Testis (tissue), 2 donors: ENCODE measurements around the gene ATP2B2.

Experiments
- POLR2A ChIP-seq: fragments of 450-650 bp; IDR thresholded peaks from one replicate; pipeline ENCODE4 v1.6.1; 2017; ENCODE audit warnings: antibody characterized with exemption, mild to moderate bottlenecking, moderate library complexity
- TF ChIP-seq, protein P1 (sequence below), 3 experiments: fragments of 450-650 bp in 2 of 3; fragments of 200-600 bp in 1 of 3; sonication (generic) in 1 of 3; IDR thresholded peaks; one replicate each; pipeline ENCODE4 v1.5.1; 2016 to 2019; ENCODE audit warnings: antibody characterized with exemption in 3 of 3, mild to moderate bottlenecking in 2 of 3, moderate library complexity in 1 of 3

DNA sequence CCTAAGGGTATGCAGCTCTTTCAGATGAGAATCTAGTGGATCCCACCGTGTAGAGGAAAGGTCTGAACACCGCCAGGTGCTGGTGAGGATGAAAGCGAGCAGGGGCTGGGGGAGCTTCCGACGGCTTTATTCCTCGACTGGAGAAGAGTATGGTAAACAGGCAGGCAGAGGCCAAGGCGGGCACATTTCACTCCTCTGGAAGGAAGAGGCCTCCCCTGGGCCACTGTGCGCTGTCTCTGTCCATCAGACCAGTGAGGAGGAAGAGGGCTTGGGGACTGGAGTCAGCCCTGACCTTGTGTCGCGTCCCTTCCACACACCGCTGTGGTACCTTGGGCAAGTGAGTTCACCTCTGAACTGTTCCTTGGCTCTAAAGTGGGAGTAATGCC lies 216.8 kb downstream of the ATP2B2 start:
- no peak for TF ChIP-seq POLR2A
- TF ChIP-seq, protein P1, sequence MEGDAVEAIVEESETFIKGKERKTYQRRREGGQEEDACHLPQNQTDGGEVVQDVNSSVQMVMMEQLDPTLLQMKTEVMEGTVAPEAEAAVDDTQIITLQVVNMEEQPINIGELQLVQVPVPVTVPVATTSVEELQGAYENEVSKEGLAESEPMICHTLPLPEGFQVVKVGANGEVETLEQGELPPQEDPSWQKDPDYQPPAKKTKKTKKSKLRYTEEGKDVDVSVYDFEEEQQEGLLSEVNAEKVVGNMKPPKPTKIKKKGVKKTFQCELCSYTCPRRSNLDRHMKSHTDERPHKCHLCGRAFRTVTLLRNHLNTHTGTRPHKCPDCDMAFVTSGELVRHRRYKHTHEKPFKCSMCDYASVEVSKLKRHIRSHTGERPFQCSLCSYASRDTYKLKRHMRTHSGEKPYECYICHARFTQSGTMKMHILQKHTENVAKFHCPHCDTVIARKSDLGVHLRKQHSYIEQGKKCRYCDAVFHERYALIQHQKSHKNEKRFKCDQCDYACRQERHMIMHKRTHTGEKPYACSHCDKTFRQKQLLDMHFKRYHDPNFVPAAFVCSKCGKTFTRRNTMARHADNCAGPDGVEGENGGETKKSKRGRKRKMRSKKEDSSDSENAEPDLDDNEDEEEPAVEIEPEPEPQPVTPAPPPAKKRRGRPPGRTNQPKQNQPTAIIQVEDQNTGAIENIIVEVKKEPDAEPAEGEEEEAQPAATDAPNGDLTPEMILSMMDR (IDR thresholded peaks at IDR 0.05), result no peak
